ENCODE data around the gene ZBTB20. TPM values are rescaled to one million over a fixed set of nuclear protein-coding genes. Genes with fewer than 3 reads are reported as not detected.

ZBTB20 gene
- total RNA-seq, result 100 to 1,000 TPM in 1 of 4 donors, 10 to 100 TPM in 3; 69.9 to 112 (median 80.8) TPM

DNA sequence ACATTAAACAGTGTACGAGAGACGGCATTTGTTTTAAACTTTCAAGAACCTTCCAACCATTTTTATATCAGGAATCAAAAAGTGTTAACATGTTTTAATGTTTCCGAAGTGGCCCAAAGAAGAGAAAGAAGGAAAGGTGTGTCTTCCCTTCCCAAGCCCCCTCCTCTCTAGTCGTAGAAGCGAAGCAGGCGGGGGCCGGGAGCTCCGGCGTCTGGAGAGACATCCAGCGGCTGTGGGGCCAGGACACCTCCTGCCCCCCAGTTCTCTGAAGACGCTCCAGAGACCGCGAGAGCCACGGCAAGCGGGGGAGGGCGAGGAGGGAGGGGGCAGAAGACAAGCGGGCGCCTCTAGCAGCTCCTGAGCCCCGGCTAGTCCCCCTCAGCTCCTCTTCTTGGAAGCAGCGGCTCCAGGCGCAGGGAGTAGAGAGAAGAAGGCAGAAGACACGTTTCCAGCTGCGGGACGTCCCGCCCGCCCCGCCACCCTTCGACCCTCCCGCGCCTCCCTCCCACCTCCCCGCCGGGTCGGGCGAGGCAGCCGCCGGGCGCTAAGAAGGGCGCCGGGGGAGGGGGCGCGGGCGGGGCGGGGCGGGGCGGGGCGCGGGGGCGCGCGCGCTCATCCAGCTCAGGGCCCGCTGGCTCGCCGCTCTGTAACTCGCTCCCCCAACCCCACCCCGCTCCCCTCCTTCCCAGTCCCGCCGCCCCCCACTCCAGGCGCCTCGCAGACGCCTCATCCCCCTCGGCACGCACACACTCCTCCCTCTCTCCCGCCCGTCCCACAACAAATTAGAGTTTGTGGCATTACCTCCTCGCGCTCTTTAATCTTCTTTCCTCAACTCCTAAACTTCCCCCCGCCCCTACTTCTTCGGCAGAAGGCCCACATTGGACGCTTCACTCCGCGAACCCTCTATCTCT lies at the start of gene ZBTB20:
Gene ZBTB20, minus strand, starts transcription at position 871 of the 911 bp plus-strand sequence.
- Histone ChIP-seq H3K27me3 (no peaks in the 10 kb centered on the region), H3K4me1 (peaks cover 16 to 45% (median 38%) of the 10 kb centered on the region in 4 donors), H3K36me3 (no peaks in the 10 kb centered on the region), H3K4me3 (peak within 1 kb of the TSS; percentile 87 to 99 (median 90)), H3K27ac (replicated peaks in 1 of 4) (peak within 1 kb of the TSS; percentile 97 to 100 (median 99)), H3K9me3 (no peaks in the 10 kb centered on the region)
- intact Hi-C loops (cut with DNase I), result loop anchor here (10.0 kb wide), 1 partner anchor 52 kb away; no protein-coding TSS in a partner anchor
- WGBS, result 3% methylated on average over 20 of the region's 72 CpGs
- peak; percentile 43 for TF ChIP-seq POLR2A (IDR thresholded peaks at IDR 0.05; ENCODE audit: low read depth)
- TF ChIP-seq EP300 (IDR thresholded peaks at IDR 0.05), result no peak
- TF ChIP-seq, protein P1, sequence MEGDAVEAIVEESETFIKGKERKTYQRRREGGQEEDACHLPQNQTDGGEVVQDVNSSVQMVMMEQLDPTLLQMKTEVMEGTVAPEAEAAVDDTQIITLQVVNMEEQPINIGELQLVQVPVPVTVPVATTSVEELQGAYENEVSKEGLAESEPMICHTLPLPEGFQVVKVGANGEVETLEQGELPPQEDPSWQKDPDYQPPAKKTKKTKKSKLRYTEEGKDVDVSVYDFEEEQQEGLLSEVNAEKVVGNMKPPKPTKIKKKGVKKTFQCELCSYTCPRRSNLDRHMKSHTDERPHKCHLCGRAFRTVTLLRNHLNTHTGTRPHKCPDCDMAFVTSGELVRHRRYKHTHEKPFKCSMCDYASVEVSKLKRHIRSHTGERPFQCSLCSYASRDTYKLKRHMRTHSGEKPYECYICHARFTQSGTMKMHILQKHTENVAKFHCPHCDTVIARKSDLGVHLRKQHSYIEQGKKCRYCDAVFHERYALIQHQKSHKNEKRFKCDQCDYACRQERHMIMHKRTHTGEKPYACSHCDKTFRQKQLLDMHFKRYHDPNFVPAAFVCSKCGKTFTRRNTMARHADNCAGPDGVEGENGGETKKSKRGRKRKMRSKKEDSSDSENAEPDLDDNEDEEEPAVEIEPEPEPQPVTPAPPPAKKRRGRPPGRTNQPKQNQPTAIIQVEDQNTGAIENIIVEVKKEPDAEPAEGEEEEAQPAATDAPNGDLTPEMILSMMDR (IDR thresholded peaks at IDR 0.05), result no peak
- peak; percentile 16 to 82 for TF ChIP-seq POLR2AphosphoS5 (IDR thresholded peaks at IDR 0.05)
- DNase-seq (ENCODE audit: extremely low spot score), result peak; percentile 94

DNA sequence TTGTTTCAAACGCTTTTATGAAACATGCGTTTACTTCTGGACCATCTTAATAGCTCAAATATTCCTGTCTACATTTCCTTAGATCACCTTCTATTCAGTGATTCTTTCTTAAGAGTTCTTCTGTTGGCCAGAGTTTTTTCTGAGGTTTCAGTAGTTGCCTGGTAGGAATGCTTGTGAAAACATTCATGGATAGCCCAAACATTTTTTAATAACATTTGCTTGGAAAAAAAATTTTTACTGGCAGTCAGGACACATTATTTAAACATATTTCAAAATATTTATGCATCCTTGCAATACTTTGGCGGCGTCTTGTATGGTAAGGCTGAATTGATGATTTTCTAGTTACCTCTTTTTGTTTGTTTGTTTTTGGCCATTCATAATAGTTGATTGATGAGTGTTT lies 47.4 kb upstream of the ZBTB20 start:
- TF ChIP-seq EP300 (IDR thresholded peaks at IDR 0.05) (no peak), POLR2AphosphoS5 (IDR thresholded peaks at IDR 0.05) (no peak), POLR2A (IDR thresholded peaks at IDR 0.05; ENCODE audit: low read depth) (no peak)
- TF ChIP-seq, protein P1 (IDR thresholded peaks at IDR 0.05), result no peak
- no peaks in the 10 kb centered on the region for H3K36me3 ChIP-seq
- no peaks in the 10 kb centered on the region for H3K27me3 ChIP-seq
- DNase-seq (ENCODE audit: extremely low spot score), result no peak
- peaks cover 0 to 9% (median 6%) of the 10 kb centered on the region in 4 donors for H3K9me3 ChIP-seq
- no peak overlapping the region for H3K27ac ChIP-seq (replicated peaks in 1 of 4)
- intact Hi-C loops (cut with DNase I), result no loop called here
- H3K4me3 ChIP-seq, result no peak overlapping the region
- H3K4me1 ChIP-seq, result peaks cover 0 to 10% (median 4%) of the 10 kb centered on the region in 4 donors
- 48% methylated on average over 4 of the region's 4 CpGs for WGBS

DNA sequence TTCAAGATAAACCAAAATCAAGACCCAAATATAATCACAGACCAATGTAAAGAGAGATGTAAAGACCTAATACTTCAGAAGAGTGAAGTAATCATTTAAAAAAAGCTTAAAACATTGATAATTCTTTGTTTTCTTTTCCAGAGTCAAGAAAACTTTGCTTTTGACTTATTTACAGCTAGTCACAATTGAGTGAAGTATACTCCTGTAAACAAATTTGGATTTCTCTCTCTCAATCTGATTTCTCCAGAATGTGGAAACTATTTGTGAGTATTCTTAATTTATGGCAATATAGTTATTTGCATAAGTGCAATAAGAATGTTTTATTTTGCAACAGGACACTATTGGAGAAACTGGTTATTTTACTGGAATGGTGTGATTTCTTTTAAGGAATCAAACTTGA lies 43.7 kb upstream of the ZBTB20 start:
- Histone ChIP-seq H3K27me3 (no peaks in the 10 kb centered on the region), H3K4me1 (peaks cover 0 to 10% (median 4%) of the 10 kb centered on the region in 4 donors), H3K27ac (replicated peaks in 1 of 4) (no peak overlapping the region), H3K4me3 (no peak overlapping the region), H3K9me3 (peaks cover 0 to 9% (median 6%) of the 10 kb centered on the region in 4 donors), H3K36me3 (no peaks in the 10 kb centered on the region)
- no peak for TF ChIP-seq POLR2AphosphoS5 (IDR thresholded peaks at IDR 0.05)
- no peak for TF ChIP-seq EP300 (IDR thresholded peaks at IDR 0.05)
- TF ChIP-seq POLR2A (IDR thresholded peaks at IDR 0.05; ENCODE audit: low read depth), result no peak
- TF ChIP-seq, protein P1 (IDR thresholded peaks at IDR 0.05), result no peak
- no peak for DNase-seq (ENCODE audit: extremely low spot score)
- intact Hi-C loops (cut with DNase I), result no loop called here

DNA sequence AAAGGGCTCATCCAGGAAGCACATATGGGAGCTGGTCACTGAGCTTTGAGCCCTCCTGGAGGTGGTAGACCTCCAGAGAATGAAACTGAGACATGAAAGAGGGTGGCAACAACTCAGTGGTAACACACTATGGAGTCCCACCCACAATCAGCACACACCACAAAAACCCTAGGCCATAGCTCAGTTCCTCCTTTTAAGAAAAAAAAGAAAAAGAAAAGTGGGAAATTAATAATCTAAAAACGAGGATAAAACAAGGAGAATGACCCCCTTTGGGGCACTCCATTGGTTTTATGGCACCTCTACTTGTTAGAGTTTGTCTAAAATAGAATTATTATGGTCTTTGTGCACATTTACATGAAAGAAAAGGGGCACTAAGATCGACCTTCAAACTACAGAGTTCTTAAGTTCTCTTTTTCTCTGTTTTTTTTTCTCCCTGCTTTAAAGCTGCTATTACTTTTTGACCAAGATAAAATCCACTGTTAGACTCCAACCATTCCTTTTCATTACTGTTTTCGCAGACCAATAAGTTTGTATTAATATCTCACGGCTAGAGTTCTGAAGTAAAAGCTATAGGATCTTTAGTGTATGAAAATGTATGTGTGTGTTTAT lies 40.2 kb upstream of the ZBTB20 start:
- no peak for TF ChIP-seq EP300 (IDR thresholded peaks at IDR 0.05)
- no peak for TF ChIP-seq POLR2AphosphoS5 (IDR thresholded peaks at IDR 0.05)
- TF ChIP-seq POLR2A (IDR thresholded peaks at IDR 0.05; ENCODE audit: low read depth), result no peak
- TF ChIP-seq, protein P1 (IDR thresholded peaks at IDR 0.05), result no peak
- DNase-seq (ENCODE audit: extremely low spot score), result no peak
- H3K4me3 ChIP-seq, result no peak overlapping the region
- peaks cover 0 to 9% (median 6%) of the 10 kb centered on the region in 4 donors for H3K9me3 ChIP-seq
- no peaks in the 10 kb centered on the region for H3K27me3 ChIP-seq
- intact Hi-C loops (cut with DNase I), result no loop called here
- H3K27ac ChIP-seq (replicated peaks in 1 of 4), result no peak overlapping the region
- 86% methylated on average over 4 of the region's 4 CpGs for WGBS
- H3K36me3 ChIP-seq, result no peaks in the 10 kb centered on the region
- H3K4me1 ChIP-seq, result no peaks in the 10 kb centered on the region

Measured in esophagus muscularis mucosa (tissue), 4 donors.